Panc1 (cell line): ENCODE data around the gene TMPRSS6.

ENCODE experiments used
- POLR2AphosphoS5 ChIP-seq: IDR thresholded peaks from 2 replicates; pipeline ENCODE4 v1.6.1; 2012; ENCODE audit warnings: mild to moderate bottlenecking, low read depth, low read length, moderate library complexity
- TF ChIP-seq, protein P1 (sequence below): fragments of 450-650 bp; IDR thresholded peaks from 2 replicates; pipeline ENCODE4 v1.5.1; 2017; ENCODE audit warnings: mild to moderate bottlenecking

DNA sequence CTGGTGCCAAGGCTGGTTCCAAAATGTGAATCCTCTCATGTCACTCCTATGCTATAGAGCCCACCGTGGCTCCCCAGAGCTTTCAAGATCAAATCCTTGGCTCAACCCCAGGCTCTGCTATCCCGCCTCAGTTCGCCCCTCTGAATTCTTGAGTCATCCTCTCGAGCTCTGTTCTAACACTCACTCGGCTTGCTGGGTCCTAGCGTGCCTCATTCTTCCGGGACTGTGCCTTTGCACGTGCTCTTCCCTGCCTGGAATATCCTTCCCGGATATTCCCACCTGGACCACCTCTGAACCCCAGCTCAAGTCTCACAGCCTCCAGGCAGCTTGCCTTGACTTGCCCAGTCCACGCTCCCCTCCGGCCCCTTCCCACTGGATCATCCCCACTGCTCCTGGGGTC, 45.0 kb downstream of the TMPRSS6 start:
- TF ChIP-seq, protein P1, sequence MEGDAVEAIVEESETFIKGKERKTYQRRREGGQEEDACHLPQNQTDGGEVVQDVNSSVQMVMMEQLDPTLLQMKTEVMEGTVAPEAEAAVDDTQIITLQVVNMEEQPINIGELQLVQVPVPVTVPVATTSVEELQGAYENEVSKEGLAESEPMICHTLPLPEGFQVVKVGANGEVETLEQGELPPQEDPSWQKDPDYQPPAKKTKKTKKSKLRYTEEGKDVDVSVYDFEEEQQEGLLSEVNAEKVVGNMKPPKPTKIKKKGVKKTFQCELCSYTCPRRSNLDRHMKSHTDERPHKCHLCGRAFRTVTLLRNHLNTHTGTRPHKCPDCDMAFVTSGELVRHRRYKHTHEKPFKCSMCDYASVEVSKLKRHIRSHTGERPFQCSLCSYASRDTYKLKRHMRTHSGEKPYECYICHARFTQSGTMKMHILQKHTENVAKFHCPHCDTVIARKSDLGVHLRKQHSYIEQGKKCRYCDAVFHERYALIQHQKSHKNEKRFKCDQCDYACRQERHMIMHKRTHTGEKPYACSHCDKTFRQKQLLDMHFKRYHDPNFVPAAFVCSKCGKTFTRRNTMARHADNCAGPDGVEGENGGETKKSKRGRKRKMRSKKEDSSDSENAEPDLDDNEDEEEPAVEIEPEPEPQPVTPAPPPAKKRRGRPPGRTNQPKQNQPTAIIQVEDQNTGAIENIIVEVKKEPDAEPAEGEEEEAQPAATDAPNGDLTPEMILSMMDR, result no peak
- TF ChIP-seq POLR2AphosphoS5, result no peak
